ENCODE data around the gene DSP. TPM values are rescaled to one million over a fixed set of nuclear protein-coding genes. Genes with fewer than 3 reads are reported as not detected.
A peak's percentile ranks its signal among the peaks of the same experiment; 100 is the strongest.

Gene DSP
- total RNA-seq, 2 donors from 2014 or later: 121 to 229 TPM

GRCh38 chr6:7543789-7544424, 2.4 kb downstream of the DSP start:
- H3K27ac ChIP-seq: peak overlapping the region; percentile 89 to 98
- H3K9me3 ChIP-seq: no peaks in the 10 kb centered on the region
- H3K27me3 ChIP-seq: no peaks in the 10 kb centered on the region
- no peak for DNase-seq (ENCODE audit: low spot score)
- TF ChIP-seq CTCF (IDR thresholded peaks at IDR 0.05): no peak
- H3K36me3 ChIP-seq: no peaks in the 10 kb centered on the region
- H3K4me3 ChIP-seq: peak overlapping the region; percentile 68 to 71
- H3K4me1 ChIP-seq: peaks cover 0 to 18% of the 10 kb centered on the region in 2 donors

DNA sequence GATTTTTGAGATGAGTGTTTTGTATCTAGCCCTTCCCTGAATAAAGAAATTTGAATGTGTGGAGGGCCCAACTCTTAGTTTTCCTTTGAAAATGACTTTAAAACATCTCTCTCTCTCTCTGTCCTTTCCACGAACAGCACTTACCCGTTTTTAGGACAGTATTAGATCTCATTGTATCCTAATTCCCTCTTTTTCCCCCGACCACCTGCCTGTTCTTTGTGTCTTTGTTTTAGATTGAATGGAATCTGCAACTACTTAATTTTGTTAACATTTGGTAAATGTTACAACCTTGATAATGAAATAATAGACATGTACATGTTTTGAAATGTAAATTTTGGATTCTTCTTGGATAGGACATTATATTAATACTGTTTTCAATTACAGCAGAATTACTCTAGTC, 3.1 kb downstream of the DSP start:
- Histone ChIP-seq H3K9me3 (no peaks in the 10 kb centered on the region), H3K27ac (peak overlapping the region; percentile 89 to 98), H3K36me3 (no peaks in the 10 kb centered on the region), H3K4me1 (peaks cover 0 to 18% of the 10 kb centered on the region in 2 donors), H3K27me3 (no peaks in the 10 kb centered on the region), H3K4me3 (no peak overlapping the region)
- DNase-seq (ENCODE audit: low spot score): no peak
- TF ChIP-seq CTCF (IDR thresholded peaks at IDR 0.05): no peak

DNA sequence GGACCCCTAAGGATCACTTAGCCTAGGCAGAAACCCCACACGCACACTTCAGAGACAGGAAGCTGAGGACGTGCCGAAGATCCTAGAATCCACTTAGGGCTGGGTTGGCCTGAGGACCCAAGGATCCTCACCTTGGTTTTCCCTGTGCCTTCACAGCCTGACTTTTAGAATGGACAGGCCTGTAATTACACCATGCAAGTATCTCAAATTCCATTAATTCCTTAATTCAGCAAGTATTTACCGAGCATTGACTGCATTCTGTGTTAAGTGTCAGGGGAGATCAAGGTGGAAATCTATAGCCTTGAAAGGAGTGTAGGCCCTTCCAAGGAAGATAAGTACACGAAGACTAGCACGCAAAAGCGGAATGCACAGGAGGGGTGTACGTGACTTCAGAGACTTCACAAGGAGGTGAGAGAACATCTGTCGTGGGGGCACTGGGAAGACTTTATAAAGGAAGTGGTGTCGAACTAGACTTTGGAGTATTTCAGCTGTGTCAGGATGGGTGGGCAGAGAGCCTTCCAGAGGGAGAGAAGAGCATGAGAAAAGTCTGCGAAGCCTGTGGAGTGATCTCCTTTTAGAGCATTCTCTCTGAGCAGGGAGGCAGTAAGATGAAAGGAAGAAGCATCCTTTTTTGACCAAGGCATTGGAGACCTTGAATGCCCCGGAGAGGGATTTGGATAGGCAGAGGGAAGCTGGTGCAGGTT, 4.0 kb downstream of the DSP start:
- H3K36me3 ChIP-seq: no peaks in the 10 kb centered on the region
- peak overlapping the region; percentile 89 to 98 for H3K27ac ChIP-seq
- no peak for TF ChIP-seq CTCF (IDR thresholded peaks at IDR 0.05)
- no peaks in the 10 kb centered on the region for H3K27me3 ChIP-seq
- no peak for DNase-seq (ENCODE audit: low spot score)
- no peaks in the 10 kb centered on the region for H3K9me3 ChIP-seq
- no peak overlapping the region for H3K4me3 ChIP-seq
- H3K4me1 ChIP-seq: peaks cover 0 to 18% of the 10 kb centered on the region in 2 donors

- Histone ChIP-seq H3K27me3 (no peaks in the 10 kb centered on the region), H3K4me1 (peaks cover 0 to 13% of the 10 kb centered on the region in 2 donors), H3K36me3 (no peaks in the 10 kb centered on the region), H3K27ac (peak overlapping the region; percentile 89 to 98), H3K4me3 (no peak overlapping the region), H3K9me3 (no peaks in the 10 kb centered on the region)
- no peak for TF ChIP-seq CTCF (IDR thresholded peaks at IDR 0.05)
- DNase-seq (ENCODE audit: low spot score): no peak
These were observed 4.5 kb downstream of the DSP start for GRCh38 chr6:7546020-7546369.

DNA sequence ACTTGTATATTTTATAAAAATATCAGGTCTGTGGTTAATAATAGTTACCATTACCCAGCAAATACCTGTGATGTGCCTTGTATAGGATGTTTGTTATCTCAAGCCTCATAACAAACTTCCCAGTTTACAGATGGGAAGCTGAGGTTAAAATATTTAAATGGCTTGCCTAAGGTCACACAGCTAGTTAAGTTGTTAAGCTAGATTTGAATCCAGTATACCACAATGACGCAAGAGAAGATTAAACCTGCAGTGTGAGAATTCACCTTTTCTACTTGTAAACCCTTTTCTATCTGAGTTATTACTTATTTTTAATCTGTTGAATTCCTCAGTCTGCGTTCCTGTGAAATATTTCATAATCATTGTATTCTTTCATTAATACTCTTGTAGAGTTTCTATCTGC, 4.9 kb downstream of the DSP start:
- peak overlapping the region; percentile 89 to 98 for H3K27ac ChIP-seq

More for the DNA sequence above, 4.9 kb downstream of the DSP start:
- TF ChIP-seq CTCF (IDR thresholded peaks at IDR 0.05): no peak
- Histone ChIP-seq H3K4me3 (no peak overlapping the region), H3K4me1 (peaks cover 0 to 10% of the 10 kb centered on the region in 2 donors), H3K9me3 (no peaks in the 10 kb centered on the region), H3K27me3 (no peaks in the 10 kb centered on the region), H3K36me3 (no peaks in the 10 kb centered on the region)
- DNase-seq (ENCODE audit: low spot score): no peak

Data from right atrium auricular region (tissue), 2 donors.